ENCODE data around the gene INPPL1. TPM values are rescaled to one million over a fixed set of nuclear protein-coding genes. Genes with fewer than 3 reads are reported as not detected.

Gene INPPL1
- total RNA-seq, 5 donors from 2014 or later (not counting 1 experiment from before 2014, with no cell fraction given) = 112 to 162 (median 147) TPM

DNA sequence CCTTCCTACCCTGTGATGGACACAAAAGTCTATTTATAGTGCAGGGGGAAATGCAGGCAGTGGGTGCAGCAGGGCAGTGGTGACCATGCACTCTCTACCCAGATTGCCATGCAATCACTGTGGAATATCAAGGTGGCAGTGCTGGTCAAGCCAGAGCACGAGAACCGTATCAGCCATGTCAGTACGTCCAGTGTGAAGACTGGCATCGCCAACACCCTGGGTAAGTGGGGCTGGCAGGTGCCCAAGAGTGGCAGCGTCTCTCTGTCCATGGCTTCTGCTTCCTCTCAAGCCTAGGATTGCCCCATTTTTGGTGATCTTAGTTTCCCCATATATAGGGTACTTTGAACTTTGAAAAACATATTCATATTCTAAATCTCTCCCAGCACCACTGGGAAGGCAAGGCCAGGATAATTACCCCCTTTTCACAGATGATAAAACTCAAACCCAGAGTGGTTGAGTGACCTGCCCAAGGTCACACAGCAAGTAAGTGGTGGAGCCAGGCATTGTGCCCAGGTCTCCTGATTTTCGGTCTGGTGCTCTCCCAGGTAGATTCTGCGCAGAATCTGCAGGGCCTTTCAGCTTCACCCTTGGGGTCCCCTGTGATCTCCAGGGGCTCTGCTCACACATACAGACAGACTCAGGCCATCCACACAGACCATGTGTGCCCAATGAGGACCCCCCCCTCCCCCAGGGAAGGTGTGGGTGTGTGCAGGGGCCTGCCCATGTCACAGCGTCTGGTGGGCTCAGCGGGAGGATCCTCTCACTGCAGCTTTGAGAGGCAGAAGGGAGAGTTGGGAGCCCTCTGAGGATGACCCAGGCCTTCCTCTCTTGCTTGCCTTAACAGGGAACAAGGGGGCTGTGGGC, 7.1 kb downstream of the INPPL1 start:
- no peak overlapping the region for H3K4me3 ChIP-seq (ENCODE audit: control insufficient read depth in 1 of 2, extremely low read depth in 1 of 2, low read length in 1 of 2)
- H3K4me1 ChIP-seq (ENCODE audit: control insufficient read depth in 1 of 2, extremely low read depth in 1 of 2, insufficient read depth in 2 of 2, low read length in 2 of 2) = peaks cover 0 to 4% of the 10 kb centered on the region in 2 experiments
- no peaks in the 10 kb centered on the region for H3K27me3 Mint-ChIP-seq
- H3K4me3 Mint-ChIP-seq = no peak overlapping the region
- peaks cover 35% of the 10 kb centered on the region for H3K36me3 Mint-ChIP-seq
- no peaks in the 10 kb centered on the region for H3K27me3 ChIP-seq (replicated peaks in 1 of 2; ENCODE audit: control insufficient read depth in 2 of 2, extremely low read depth in 1 of 2, insufficient read depth in 2 of 2, low read length in 1 of 2)
- H3K27ac Mint-ChIP-seq = no peak overlapping the region
- H3K9me3 Mint-ChIP-seq = no peaks in the 10 kb centered on the region
- H3K36me3 ChIP-seq (ENCODE audit: control insufficient read depth in 2 of 2, extremely low read depth in 1 of 2, insufficient read depth in 1 of 2, low read length in 1 of 2) = peaks cover 19 to 76% of the 10 kb centered on the region in 2 donors
- no peak overlapping the region for H3K27ac ChIP-seq (ENCODE audit: low read length)
- 93% methylated on average over 3 of the region's 9 CpGs for WGBS (ENCODE audit: insufficient coverage)
- ChIA-PET POLR2A (no interaction called here), CTCF (no interaction called here)
- no peaks in the 10 kb centered on the region for H3K9me3 ChIP-seq
- DNase-seq (no peak), ATAC-seq (replicated peaks in 1 of 4) (no peak)
- peaks cover 5 to 11% (median 7%) of the 10 kb centered on the region in 3 donors for H3K4me1 Mint-ChIP-seq

DNA sequence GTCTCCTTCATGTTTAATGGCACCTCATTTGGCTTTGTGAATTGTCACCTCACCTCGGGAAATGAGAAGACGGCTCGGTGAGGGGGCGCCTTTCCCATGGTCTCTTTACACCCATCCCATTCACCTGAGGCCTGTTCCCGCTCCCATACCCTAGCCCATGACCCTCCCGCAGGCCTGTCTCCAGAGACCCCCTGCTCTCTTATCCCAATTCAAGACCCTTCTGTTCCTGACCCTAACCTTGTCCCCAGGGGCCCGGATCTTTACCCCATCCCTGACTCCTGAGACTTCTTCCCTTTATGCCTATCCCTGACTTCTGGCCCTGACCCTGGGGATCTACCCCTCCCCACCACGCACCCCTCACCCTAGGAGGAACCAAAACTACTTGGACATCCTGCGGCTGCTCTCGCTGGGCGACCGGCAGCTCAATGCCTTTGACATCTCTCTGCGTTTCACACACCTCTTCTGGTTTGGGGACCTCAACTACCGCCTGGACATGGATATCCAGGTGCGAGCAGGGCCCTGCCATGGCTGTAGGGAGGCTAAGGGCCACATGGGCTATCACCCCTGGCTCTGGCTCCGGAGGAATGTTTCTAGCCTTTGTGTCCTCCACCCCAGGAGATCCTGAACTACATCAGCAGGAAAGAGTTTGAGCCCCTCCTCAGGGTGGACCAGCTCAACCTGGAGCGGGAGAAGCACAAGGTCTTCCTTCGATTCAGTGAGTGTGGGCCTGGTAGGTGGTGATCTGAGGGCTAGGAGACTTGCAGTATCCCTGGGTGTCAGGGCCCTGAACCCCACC, 7.9 kb downstream of the INPPL1 start:
- Histone ChIP-seq H3K4me3 (ENCODE audit: control insufficient read depth in 1 of 2, extremely low read depth in 1 of 2, low read length in 1 of 2) (no peak overlapping the region), H3K36me3 (ENCODE audit: control insufficient read depth in 2 of 2, extremely low read depth in 1 of 2, insufficient read depth in 1 of 2, low read length in 1 of 2) (peaks cover 19 to 82% of the 10 kb centered on the region in 2 donors), H3K9me3 (no peaks in the 10 kb centered on the region), H3K4me1 (ENCODE audit: control insufficient read depth in 1 of 2, extremely low read depth in 1 of 2, insufficient read depth in 2 of 2, low read length in 2 of 2) (no peaks in the 10 kb centered on the region), H3K27me3 (replicated peaks in 1 of 2; ENCODE audit: control insufficient read depth in 2 of 2, extremely low read depth in 1 of 2, insufficient read depth in 2 of 2, low read length in 1 of 2) (no peaks in the 10 kb centered on the region), H3K27ac (ENCODE audit: low read length) (no peak overlapping the region)
- no peak overlapping the region for H3K27ac Mint-ChIP-seq
- H3K4me3 Mint-ChIP-seq = no peak overlapping the region
- DNase-seq (no peak), ATAC-seq (replicated peaks in 1 of 4) (no peak)
- POLR2A ChIA-PET = no interaction called here
- 97% methylated on average over 16 of the region's 18 CpGs for WGBS (ENCODE audit: insufficient coverage)
- no peaks in the 10 kb centered on the region for H3K27me3 Mint-ChIP-seq
- H3K4me1 Mint-ChIP-seq = peaks cover 0 to 6% (median 2%) of the 10 kb centered on the region in 3 donors
- H3K36me3 Mint-ChIP-seq = peaks cover 35% of the 10 kb centered on the region
- CTCF ChIA-PET = no interaction called here
- no peaks in the 10 kb centered on the region for H3K9me3 Mint-ChIP-seq

DNA sequence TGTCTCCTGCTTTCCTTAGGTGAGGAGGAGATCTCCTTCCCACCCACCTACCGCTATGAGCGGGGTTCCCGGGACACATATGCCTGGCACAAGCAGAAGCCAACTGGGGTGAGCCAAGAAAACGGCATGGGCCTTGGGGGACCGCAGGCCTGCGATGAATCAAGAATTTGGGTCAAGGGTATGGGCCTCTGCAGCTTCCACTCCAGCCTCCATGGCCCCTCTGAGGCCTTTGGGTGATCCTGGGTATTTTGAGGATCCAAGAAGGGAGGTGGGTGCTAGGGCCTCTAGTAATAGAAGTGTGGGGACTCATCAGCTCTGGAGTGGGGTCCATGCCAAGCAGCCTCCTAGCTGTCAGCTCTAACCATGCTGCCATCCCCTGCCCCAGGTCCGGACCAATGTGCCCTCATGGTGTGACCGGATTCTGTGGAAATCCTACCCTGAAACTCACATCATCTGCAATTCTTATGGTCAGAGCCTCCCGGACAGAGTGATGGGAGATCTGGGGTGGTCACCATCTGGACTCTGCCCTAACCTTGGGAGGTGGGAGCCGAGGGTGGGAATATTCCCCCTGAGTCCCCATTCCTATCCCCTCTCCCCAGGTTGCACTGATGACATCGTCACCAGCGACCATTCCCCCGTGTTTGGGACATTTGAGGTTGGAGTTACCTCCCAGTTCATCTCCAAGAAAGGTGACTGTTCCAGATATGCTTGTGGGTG, 8.6 kb downstream of the INPPL1 start:
- H3K27me3 ChIP-seq (replicated peaks in 1 of 2; ENCODE audit: control insufficient read depth in 2 of 2, extremely low read depth in 1 of 2, insufficient read depth in 2 of 2, low read length in 1 of 2) = no peaks in the 10 kb centered on the region
- H3K27ac Mint-ChIP-seq = peak overlapping the region in 1 of 2 donors; percentile 25
- ChIA-PET CTCF (no interaction called here), POLR2A (no interaction called here)
- H3K27ac ChIP-seq (ENCODE audit: low read length) = no peak overlapping the region
- peaks cover 35% of the 10 kb centered on the region for H3K36me3 Mint-ChIP-seq
- H3K4me1 Mint-ChIP-seq = peaks cover 0 to 6% (median 2%) of the 10 kb centered on the region in 3 donors
- WGBS (ENCODE audit: insufficient coverage) = 100% methylated on average over 6 of the region's 13 CpGs
- no peak overlapping the region for H3K4me3 ChIP-seq (ENCODE audit: control insufficient read depth in 1 of 2, extremely low read depth in 1 of 2, low read length in 1 of 2)
- H3K4me1 ChIP-seq (ENCODE audit: control insufficient read depth in 1 of 2, extremely low read depth in 1 of 2, insufficient read depth in 2 of 2, low read length in 2 of 2) = no peaks in the 10 kb centered on the region
- no peaks in the 10 kb centered on the region for H3K9me3 ChIP-seq
- peaks cover 19 to 81% of the 10 kb centered on the region in 2 donors for H3K36me3 ChIP-seq (ENCODE audit: control insufficient read depth in 2 of 2, extremely low read depth in 1 of 2, insufficient read depth in 1 of 2, low read length in 1 of 2)
- no peaks in the 10 kb centered on the region for H3K9me3 Mint-ChIP-seq
- ATAC-seq (replicated peaks in 1 of 4) (no peak), DNase-seq (no peak)
- no peak overlapping the region for H3K4me3 Mint-ChIP-seq
- no peaks in the 10 kb centered on the region for H3K27me3 Mint-ChIP-seq

- peaks cover 14 to 75% of the 10 kb centered on the region in 2 donors for H3K36me3 ChIP-seq (ENCODE audit: control insufficient read depth in 2 of 2, extremely low read depth in 1 of 2, insufficient read depth in 1 of 2, low read length in 1 of 2)
- Mint-ChIP-seq H3K9me3 (no peaks in the 10 kb centered on the region), H3K27me3 (peaks cover 0 to 3% of the 10 kb centered on the region in 2 donors), H3K4me1 (peaks cover 2 to 5% (median 5%) of the 10 kb centered on the region in 3 donors), H3K36me3 (peaks cover 32% of the 10 kb centered on the region), H3K4me3 (no peak overlapping the region), H3K27ac (peak overlapping the region; percentile 5 to 25)
- POLR2A ChIA-PET = interaction anchor here in 1 of 2 donors (0.6 kb wide), 1 partner anchor 172 kb away, joined by 6 read pairs; no protein-coding TSS in a partner anchor
- peak in 1 of 35 experiments; percentile 12 for DNase-seq
- CTCF ChIA-PET = interaction anchor here in 1 of 2 donors (0.8 kb wide), 1 partner anchor 11 kb away, joined by 10 read pairs; no protein-coding TSS in a partner anchor
- no peak overlapping the region for H3K4me3 ChIP-seq (ENCODE audit: control insufficient read depth in 1 of 2, extremely low read depth in 1 of 2, low read length in 1 of 2)
- H3K9me3 ChIP-seq = no peaks in the 10 kb centered on the region
- H3K27ac ChIP-seq (ENCODE audit: low read length) = no peak overlapping the region
- peaks cover 0 to 5% of the 10 kb centered on the region in 2 experiments for H3K27me3 ChIP-seq (replicated peaks in 1 of 2; ENCODE audit: control insufficient read depth in 2 of 2, extremely low read depth in 1 of 2, insufficient read depth in 2 of 2, low read length in 1 of 2)
- no peak for ATAC-seq (replicated peaks in 1 of 4)
- H3K4me1 ChIP-seq (ENCODE audit: control insufficient read depth in 1 of 2, extremely low read depth in 1 of 2, insufficient read depth in 2 of 2, low read length in 2 of 2) = no peaks in the 10 kb centered on the region
- whole genome bisulfite sequencing (ENCODE audit: insufficient coverage) = 85% methylated on average over 4 of the region's 8 CpGs
Observed at GRCh38 chr11:72233773-72234513, 9.4 kb downstream of the INPPL1 start.

DNA sequence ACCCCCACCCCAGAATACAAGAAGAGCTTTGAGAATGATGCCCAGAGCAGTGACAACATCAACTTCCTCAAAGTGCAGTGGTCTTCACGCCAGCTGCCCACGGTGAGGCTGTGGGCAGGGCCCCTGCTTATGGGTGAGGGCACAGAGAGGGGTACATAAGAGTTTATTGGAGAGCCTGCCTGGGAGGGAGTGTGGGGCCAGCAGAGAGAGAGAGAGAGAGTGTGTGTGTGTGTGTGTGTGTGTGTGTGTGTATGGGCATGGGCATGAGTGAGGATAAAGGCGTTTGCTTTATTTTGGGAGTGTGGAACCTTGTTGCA, 9.9 kb downstream of the INPPL1 start:
- ChIA-PET POLR2A (interaction anchor here in 1 of 2 donors (0.6 kb wide), 1 partner anchor 172 kb away, joined by 6 read pairs; no protein-coding TSS in a partner anchor), CTCF (interaction anchor here (0.6 to 0.8 kb wide), 2 partner anchors 12 to 37 kb away, joined by 3 to 10 read pairs; no protein-coding TSS in a partner anchor)
- Histone ChIP-seq H3K36me3 (ENCODE audit: control insufficient read depth in 2 of 2, extremely low read depth in 1 of 2, insufficient read depth in 1 of 2, low read length in 1 of 2) (peaks cover 11 to 70% of the 10 kb centered on the region in 2 donors), H3K4me1 (ENCODE audit: control insufficient read depth in 1 of 2, extremely low read depth in 1 of 2, insufficient read depth in 2 of 2, low read length in 2 of 2) (peaks cover 0 to 3% of the 10 kb centered on the region in 2 experiments), H3K9me3 (no peaks in the 10 kb centered on the region), H3K4me3 (ENCODE audit: control insufficient read depth in 1 of 2, extremely low read depth in 1 of 2, low read length in 1 of 2) (no peak overlapping the region), H3K27me3 (replicated peaks in 1 of 2; ENCODE audit: control insufficient read depth in 2 of 2, extremely low read depth in 1 of 2, insufficient read depth in 2 of 2, low read length in 1 of 2) (peaks cover 0 to 11% of the 10 kb centered on the region in 2 experiments), H3K27ac (ENCODE audit: low read length) (no peak overlapping the region)
- DNase-seq = no peak
- H3K36me3 Mint-ChIP-seq = peaks cover 26% of the 10 kb centered on the region
- H3K27me3 Mint-ChIP-seq = peaks cover 3 to 7% of the 10 kb centered on the region in 2 donors
- H3K9me3 Mint-ChIP-seq = no peaks in the 10 kb centered on the region
- no peak overlapping the region for H3K4me3 Mint-ChIP-seq
- H3K27ac Mint-ChIP-seq = peak overlapping the region in 1 of 2 donors; percentile 71
- peaks cover 0 to 9% (median 8%) of the 10 kb centered on the region in 3 donors for H3K4me1 Mint-ChIP-seq
- 69% methylated on average over 3 of the region's 3 CpGs for WGBS (ENCODE audit: insufficient coverage)
- ATAC-seq (replicated peaks in 1 of 4) = no peak

Data from T-cell (primary cell).